ENCODE data around the gene GPC4. TPM values are rescaled to one million over a fixed set of nuclear protein-coding genes. Genes with fewer than 3 reads are reported as not detected.

Gene GPC4
- total and polyA plus RNA-seq, 4 donors: 19.5 to 60.4 (median 29.1) TPM

GRCh38 chrX:133454491-133454914 lies 39.2 kb upstream of the GPC4 start:
- Histone ChIP-seq H3K4me3 (no peak overlapping the region), H3K36me3 (ENCODE audit: control insufficient read depth in 4 of 4, insufficient read depth in 4 of 4, low read length in 4 of 4) (no peaks in the 10 kb centered on the region), H3K9me3 (ENCODE audit: control insufficient read depth in 4 of 4, insufficient read depth in 3 of 4, low read length in 3 of 4) (peaks cover 0 to 4% (median 0%) of the 10 kb centered on the region in 4 donors), H3K27ac (ENCODE audit: low read depth in 1 of 2, low read length in 1 of 2) (no peak overlapping the region), H3K27me3 (ENCODE audit: control insufficient read depth in 3 of 3, insufficient read depth in 3 of 3, low read length in 2 of 3) (no peaks in the 10 kb centered on the region), H3K4me1 (ENCODE audit: control insufficient read depth in 5 of 5, insufficient read depth in 5 of 5, low read length in 5 of 5) (no peaks in the 10 kb centered on the region), H3K9ac (ENCODE audit: insufficient read depth in 1 of 2, low read length in 2 of 2) (no peak overlapping the region)
- 61 to 81% methylated on average over 3 of the region's 3 CpGs for WGBS, 2 donors
- ATAC-seq (ENCODE audit: insufficient read depth, low FRiP score) (no peak), DNase-seq (no peak)
- TF ChIP-seq CTCF (IDR thresholded peaks at IDR 0.05; ENCODE audit: control extremely low read depth, extremely low read depth): no peak

- Histone ChIP-seq H3K36me3 (ENCODE audit: control insufficient read depth in 4 of 4, insufficient read depth in 4 of 4, low read length in 4 of 4) (no peaks in the 10 kb centered on the region), H3K9ac (ENCODE audit: insufficient read depth in 1 of 2, low read length in 2 of 2) (no peak overlapping the region), H3K27ac (ENCODE audit: low read depth in 1 of 2, low read length in 1 of 2) (no peak overlapping the region), H3K27me3 (ENCODE audit: control insufficient read depth in 3 of 3, insufficient read depth in 3 of 3, low read length in 2 of 3) (peaks cover 0 to 16% (median 2%) of the 10 kb centered on the region in 3 donors), H3K9me3 (ENCODE audit: control insufficient read depth in 4 of 4, insufficient read depth in 3 of 4, low read length in 3 of 4) (no peaks in the 10 kb centered on the region), H3K4me1 (ENCODE audit: control insufficient read depth in 5 of 5, insufficient read depth in 5 of 5, low read length in 5 of 5) (no peaks in the 10 kb centered on the region), H3K4me3 (no peak overlapping the region)
- WGBS, 2 donors: 46 to 77% methylated on average over 4 of the region's 4 CpGs
- DNase-seq (peak in 2 of 3 donors; percentile 10 to 24), ATAC-seq (ENCODE audit: insufficient read depth, low FRiP score) (no peak)
- TF ChIP-seq CTCF (IDR thresholded peaks at IDR 0.05; ENCODE audit: control extremely low read depth, extremely low read depth): no peak
Observed at GRCh38 chrX:133448512-133449076, 33.3 kb upstream of the GPC4 start.

- ATAC-seq (ENCODE audit: insufficient read depth, low FRiP score): peak; percentile 50
- Histone ChIP-seq H3K36me3 (ENCODE audit: control insufficient read depth in 4 of 4, insufficient read depth in 4 of 4, low read length in 4 of 4) (no peaks in the 10 kb centered on the region), H3K4me3 (no peak overlapping the region), H3K27ac (ENCODE audit: low read depth in 1 of 2, low read length in 1 of 2) (no peak overlapping the region), H3K4me1 (ENCODE audit: control insufficient read depth in 5 of 5, insufficient read depth in 5 of 5, low read length in 5 of 5) (no peaks in the 10 kb centered on the region), H3K9me3 (ENCODE audit: control insufficient read depth in 4 of 4, insufficient read depth in 3 of 4, low read length in 3 of 4) (no peaks in the 10 kb centered on the region), H3K9ac (ENCODE audit: insufficient read depth in 1 of 2, low read length in 2 of 2) (peak overlapping the region in 1 of 2 donors; percentile 19), H3K27me3 (ENCODE audit: control insufficient read depth in 3 of 3, insufficient read depth in 3 of 3, low read length in 2 of 3) (peaks cover 0 to 16% (median 2%) of the 10 kb centered on the region in 3 donors)
- no peak for TF ChIP-seq CTCF (IDR thresholded peaks at IDR 0.05; ENCODE audit: control extremely low read depth, extremely low read depth)
- WGBS, 2 donors: 21 to 22% methylated on average over 16 of the region's 16 CpGs
- peak; percentile 24 to 56 (median 42) for DNase-seq
Observed at GRCh38 chrX:133444952-133445831, 29.9 kb upstream of the GPC4 start.
